Natural killer cell (primary cell): ENCODE results near the gene CCDC178. TPM values are rescaled to one million over a fixed set of nuclear protein-coding genes. Genes with fewer than 3 reads are reported as not detected.
"Not testable (repeated sequence)": the region's sequence is repeated elsewhere in the genome, so short reads cannot be mapped to it uniquely, and the experiment has no call there.

Experiments used
- ATAC-seq, 3 donors: fragments of 150-1000 bp in 2 of 3; fragments of 200-7000 bp in 1 of 3; cut with Tn5 transposase; 1 replicate in 1 of 3; 2 replicates in 2 of 3; pipeline ENCODE4 v1.10.0; 2021; ENCODE audit warnings: mild to moderate bottlenecking in 2 of 3, moderate library complexity in 2 of 3
- DNase-seq, 2 donors: peaks; one replicate each; pipeline versions ENCODE4 v3.0.0 to v3.0.0-alpha.2; 2013 to 2021; ENCODE audit warnings: mixed read lengths in 1 of 2
- H3K27ac ChIP-seq: one replicate; pipeline ENCODE4 v1.5.1; 2013; ENCODE audit warnings: mild to moderate bottlenecking, low read length
- H3K27me3 ChIP-seq: one replicate; pipeline ENCODE4 v1.6.1; 2013; ENCODE audit warnings: low read length; ENCODE audit not compliant: control insufficient read depth, insufficient read depth
- H3K36me3 ChIP-seq: one replicate; pipeline ENCODE4 v1.6.1; 2013; ENCODE audit warnings: low read length; ENCODE audit not compliant: control insufficient read depth, insufficient read depth
- H3K4me1 ChIP-seq: one replicate; pipeline ENCODE4 v1.6.1; 2013; ENCODE audit warnings: low read length; ENCODE audit not compliant: control insufficient read depth, insufficient read depth
- H3K4me3 ChIP-seq: one replicate; pipeline ENCODE4 v1.5.1; 2013; ENCODE audit warnings: low read length
- H3K9me3 ChIP-seq: one replicate; pipeline ENCODE4 v1.6.1; 2013; ENCODE audit warnings: low read length; ENCODE audit not compliant: control insufficient read depth, insufficient read depth
- H3K27ac Mint-ChIP-seq, 2 donors: one replicate each; pipeline ENCODE4 v1.8.0; 2022; ENCODE audit warnings: mild to moderate bottlenecking in 2 of 2, mixed read lengths in 2 of 2, moderate library complexity in 1 of 2
- H3K27me3 Mint-ChIP-seq, 2 donors: one replicate each; pipeline ENCODE4 v1.8.0; 2022; ENCODE audit warnings: low read depth in 2 of 2, mixed read lengths in 2 of 2
- H3K36me3 Mint-ChIP-seq: one replicate; pipeline ENCODE4 v1.8.0; 2022; ENCODE audit warnings: mixed read lengths
- H3K4me1 Mint-ChIP-seq, 2 donors: one replicate each; pipeline ENCODE4 v1.8.0; 2022; ENCODE audit warnings: mixed read lengths in 2 of 2
- H3K4me3 Mint-ChIP-seq: one replicate; pipeline ENCODE4 v1.8.0; 2022; ENCODE audit warnings: mild to moderate bottlenecking, moderate library complexity, mixed read lengths
- H3K9me3 Mint-ChIP-seq, 2 donors: one replicate each; pipeline ENCODE4 v1.8.0; 2022; ENCODE audit warnings: mixed read lengths in 2 of 2
- WGBS: methylation state at CpG from one replicate; pipeline ENCODE4 v1.1.7; 2013; ENCODE audit warnings: missing lambda C conversion rate; ENCODE audit not compliant: insufficient coverage; 5-methylcytosine and 5-hydroxymethylcytosine counted together
- intact Hi-C: fragments of 100-400 bp; cut with micrococcal nuclease; formaldehyde crosslinking; loops from one replicate; pipeline ENCODE4 v1.14.2; 2022
- total RNA-seq, 4 donors: library from RNA; stranded (reverse); fragments of 120-200 nt in 1 of 4; gene quantifications; one replicate each; pipeline versions ENCODE4 v1.2.3 to v1.2.4, GENCODE V29; 2013 to 2022
- TF ChIP-seq, protein P1 (sequence below): fragments of 200-600 bp; IDR thresholded peaks from one replicate; pipeline ENCODE4 v1.8.0; 2022; ENCODE audit warnings: antibody characterized with exemption

Gene CCDC178
- total RNA-seq, 3 donors from 2014 or later (not counting 1 experiment from before 2014, with no cell fraction given): not detected

DNA sequence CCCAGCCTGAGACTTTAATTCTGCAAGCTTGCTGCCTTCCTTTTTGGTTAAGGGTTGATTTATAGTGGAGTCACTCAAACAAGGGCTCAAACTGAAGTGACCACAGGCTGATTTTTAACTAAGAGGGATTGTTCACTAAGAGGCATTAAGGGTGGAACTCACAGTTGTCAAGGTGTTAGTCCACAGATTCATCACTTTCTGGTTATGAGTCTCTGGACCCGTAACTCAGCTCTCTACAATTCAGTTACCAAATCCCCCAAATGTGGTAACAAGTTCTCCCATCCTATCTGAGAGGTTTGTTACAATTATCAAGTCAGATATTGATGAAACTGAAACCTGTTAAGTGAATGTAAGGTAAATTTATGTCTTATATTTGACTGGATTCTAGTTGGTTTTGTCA lies 481.8 kb downstream of the CCDC178 start:
- intact Hi-C loops: no loop called here
- 80% methylated on average over 1 of the region's 1 CpG for WGBS
- no peak overlapping the region for H3K27ac Mint-ChIP-seq

DNA sequence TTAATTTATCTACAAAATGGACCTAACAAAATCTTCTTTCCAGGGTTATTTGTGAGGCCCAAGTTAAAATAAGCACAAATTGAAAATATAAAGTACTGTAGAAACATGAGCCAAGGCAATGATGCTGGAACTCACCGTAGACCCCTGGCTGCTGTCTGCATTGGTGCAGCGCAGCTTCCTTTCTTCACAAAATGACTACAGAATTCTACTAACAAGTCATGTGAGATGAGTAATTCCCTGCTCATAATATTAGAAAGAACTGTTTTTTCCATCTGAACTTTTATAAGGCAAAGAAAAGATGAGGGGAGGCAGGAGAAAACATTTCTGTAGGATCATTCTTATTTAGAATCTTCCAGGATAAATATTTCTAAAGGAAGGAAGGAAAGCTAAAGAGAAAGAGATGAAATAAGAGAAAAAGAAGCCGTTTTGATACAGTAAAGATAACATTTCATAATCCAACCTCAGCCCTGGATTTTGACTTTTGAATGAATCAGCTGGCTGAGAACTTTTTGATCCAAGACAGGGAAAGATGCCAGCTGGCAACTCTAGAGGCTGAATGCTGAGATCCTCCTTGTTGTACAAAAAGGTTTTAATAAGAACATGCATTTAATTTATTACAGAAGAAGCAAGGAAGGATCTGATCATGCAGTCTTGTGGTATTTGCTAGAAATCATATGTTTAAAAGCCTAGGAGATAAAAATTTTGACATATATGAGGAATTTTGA lies 483.8 kb downstream of the CCDC178 start:
- WGBS: 67% methylated on average over 1 of the region's 3 CpGs
- intact Hi-C loops: no loop called here
- H3K27me3 ChIP-seq: no peaks in the 10 kb centered on the region
- no peaks in the 10 kb centered on the region for H3K36me3 ChIP-seq
- TF ChIP-seq, protein P1, sequence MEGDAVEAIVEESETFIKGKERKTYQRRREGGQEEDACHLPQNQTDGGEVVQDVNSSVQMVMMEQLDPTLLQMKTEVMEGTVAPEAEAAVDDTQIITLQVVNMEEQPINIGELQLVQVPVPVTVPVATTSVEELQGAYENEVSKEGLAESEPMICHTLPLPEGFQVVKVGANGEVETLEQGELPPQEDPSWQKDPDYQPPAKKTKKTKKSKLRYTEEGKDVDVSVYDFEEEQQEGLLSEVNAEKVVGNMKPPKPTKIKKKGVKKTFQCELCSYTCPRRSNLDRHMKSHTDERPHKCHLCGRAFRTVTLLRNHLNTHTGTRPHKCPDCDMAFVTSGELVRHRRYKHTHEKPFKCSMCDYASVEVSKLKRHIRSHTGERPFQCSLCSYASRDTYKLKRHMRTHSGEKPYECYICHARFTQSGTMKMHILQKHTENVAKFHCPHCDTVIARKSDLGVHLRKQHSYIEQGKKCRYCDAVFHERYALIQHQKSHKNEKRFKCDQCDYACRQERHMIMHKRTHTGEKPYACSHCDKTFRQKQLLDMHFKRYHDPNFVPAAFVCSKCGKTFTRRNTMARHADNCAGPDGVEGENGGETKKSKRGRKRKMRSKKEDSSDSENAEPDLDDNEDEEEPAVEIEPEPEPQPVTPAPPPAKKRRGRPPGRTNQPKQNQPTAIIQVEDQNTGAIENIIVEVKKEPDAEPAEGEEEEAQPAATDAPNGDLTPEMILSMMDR: no peak
- DNase-seq: no peak
- no peak for ATAC-seq
- no peak overlapping the region for H3K4me3 Mint-ChIP-seq
- H3K36me3 Mint-ChIP-seq: peaks cover 7% of the 10 kb centered on the region
- H3K27ac Mint-ChIP-seq: no peak overlapping the region
- H3K27ac ChIP-seq: no peak overlapping the region
- no peaks in the 10 kb centered on the region for H3K27me3 Mint-ChIP-seq
- H3K4me1 ChIP-seq: no peaks in the 10 kb centered on the region
- peaks cover 7% of the 10 kb centered on the region for H3K9me3 ChIP-seq
- H3K4me1 Mint-ChIP-seq: no peaks in the 10 kb centered on the region
- no peak overlapping the region for H3K4me3 ChIP-seq
- H3K9me3 Mint-ChIP-seq: peaks cover 5 to 9% of the 10 kb centered on the region in 2 donors

More for the DNA sequence above, 481.8 kb downstream of the CCDC178 start:
- no peak for ATAC-seq
- H3K4me3 ChIP-seq: no peak overlapping the region
- H3K27ac ChIP-seq: no peak overlapping the region
- Mint-ChIP-seq H3K9me3 (peaks cover 8 to 11% of the 10 kb centered on the region in 2 donors), H3K4me3 (no peak overlapping the region), H3K4me1 (no peaks in the 10 kb centered on the region), H3K27me3 (no peaks in the 10 kb centered on the region), H3K36me3 (no peaks in the 10 kb centered on the region)
- TF ChIP-seq, protein P1: no peak
- no peak for DNase-seq
- no peaks in the 10 kb centered on the region for H3K4me1 ChIP-seq
- no peaks in the 10 kb centered on the region for H3K9me3 ChIP-seq
- H3K36me3 ChIP-seq: no peaks in the 10 kb centered on the region
- H3K27me3 ChIP-seq: no peaks in the 10 kb centered on the region

DNA sequence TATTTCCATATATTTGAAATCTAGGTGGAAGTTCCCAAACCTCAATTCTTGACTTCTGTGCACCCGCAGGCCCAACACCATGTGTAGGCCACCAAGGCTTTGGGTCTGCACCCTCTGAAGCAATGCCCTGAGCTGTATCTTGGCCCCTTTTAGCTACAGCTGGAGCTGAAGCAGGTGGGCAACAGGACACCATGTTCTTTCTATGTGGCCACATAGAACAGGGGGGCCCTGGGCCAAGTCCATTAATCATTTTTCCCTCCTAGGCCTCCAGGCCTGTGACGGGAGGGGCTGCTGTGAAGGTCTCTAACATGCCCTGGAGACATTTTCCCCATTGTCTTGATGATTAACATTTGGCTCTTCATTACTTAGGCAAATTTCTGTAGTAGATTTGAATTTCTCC lies 488.2 kb downstream of the CCDC178 start:
- peaks cover 13% of the 10 kb centered on the region in 2 donors for H3K9me3 Mint-ChIP-seq
- ATAC-seq, H3K4me1 Mint-ChIP-seq, H3K27ac ChIP-seq, intact Hi-C loops, H3K27me3 Mint-ChIP-seq, H3K4me1 ChIP-seq, H3K36me3 Mint-ChIP-seq, H3K4me3 Mint-ChIP-seq, H3K9me3 ChIP-seq, H3K4me3 ChIP-seq, H3K27ac Mint-ChIP-seq, H3K27me3 ChIP-seq, DNase-seq, H3K36me3 ChIP-seq: not testable (repeated sequence)
- 98% methylated on average over 2 of the region's 2 CpGs for WGBS

DNA sequence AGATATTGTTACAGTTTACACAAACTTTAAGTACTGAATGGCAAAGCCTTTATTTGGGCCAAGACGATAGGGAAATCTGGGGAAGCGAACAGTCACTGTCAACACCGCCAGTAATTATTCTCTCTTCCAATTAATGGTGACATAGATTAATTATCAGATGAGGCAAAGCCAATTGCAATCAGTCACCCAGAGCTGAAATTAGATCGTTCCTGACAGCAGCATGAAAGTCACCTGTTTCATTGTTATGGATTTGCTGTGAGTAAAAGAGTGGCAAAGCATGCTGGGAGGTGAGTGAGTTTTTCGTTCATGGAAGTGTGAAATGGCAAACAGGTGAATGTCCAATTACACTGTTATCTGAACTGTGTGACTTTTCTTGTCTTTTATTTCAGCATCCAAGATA lies 502.9 kb downstream of the CCDC178 start:
- no peaks in the 10 kb centered on the region for H3K27me3 ChIP-seq
- peaks cover 5 to 7% of the 10 kb centered on the region in 2 donors for H3K9me3 Mint-ChIP-seq
- intact Hi-C loops: no loop called here
- H3K4me3 ChIP-seq: no peak overlapping the region
- no peaks in the 10 kb centered on the region for H3K36me3 Mint-ChIP-seq
- no peaks in the 10 kb centered on the region for H3K4me1 Mint-ChIP-seq
- TF ChIP-seq, protein P1: no peak
- H3K27me3 Mint-ChIP-seq: no peaks in the 10 kb centered on the region
- H3K27ac Mint-ChIP-seq: no peak overlapping the region
- no peaks in the 10 kb centered on the region for H3K36me3 ChIP-seq
- no peaks in the 10 kb centered on the region for H3K9me3 ChIP-seq
- 83% methylated on average over 5 of the region's 5 CpGs for WGBS
- DNase-seq (no peak), ATAC-seq (no peak)
- no peak overlapping the region for H3K4me3 Mint-ChIP-seq
- no peaks in the 10 kb centered on the region for H3K4me1 ChIP-seq
- no peak overlapping the region for H3K27ac ChIP-seq
